NCI-H2227 treated with DMSO at 0.1 percent for 48 hours (cell line): Measurements from ENCODE around the gene MAGEA11.
"Not testable (repeated sequence)": the region's sequence is repeated elsewhere in the genome, so short reads cannot be mapped to it uniquely, and the experiment has no call there.

ENCODE experiments used
- DNase-seq: peaks from one replicate; lab custom pipeline; 2025; lab: John Stamatoyannopoulos, UW

MAGEA11 gene, protein sequence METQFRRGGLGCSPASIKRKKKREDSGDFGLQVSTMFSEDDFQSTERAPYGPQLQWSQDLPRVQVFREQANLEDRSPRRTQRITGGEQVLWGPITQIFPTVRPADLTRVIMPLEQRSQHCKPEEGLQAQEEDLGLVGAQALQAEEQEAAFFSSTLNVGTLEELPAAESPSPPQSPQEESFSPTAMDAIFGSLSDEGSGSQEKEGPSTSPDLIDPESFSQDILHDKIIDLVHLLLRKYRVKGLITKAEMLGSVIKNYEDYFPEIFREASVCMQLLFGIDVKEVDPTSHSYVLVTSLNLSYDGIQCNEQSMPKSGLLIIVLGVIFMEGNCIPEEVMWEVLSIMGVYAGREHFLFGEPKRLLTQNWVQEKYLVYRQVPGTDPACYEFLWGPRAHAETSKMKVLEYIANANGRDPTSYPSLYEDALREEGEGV

DNA sequence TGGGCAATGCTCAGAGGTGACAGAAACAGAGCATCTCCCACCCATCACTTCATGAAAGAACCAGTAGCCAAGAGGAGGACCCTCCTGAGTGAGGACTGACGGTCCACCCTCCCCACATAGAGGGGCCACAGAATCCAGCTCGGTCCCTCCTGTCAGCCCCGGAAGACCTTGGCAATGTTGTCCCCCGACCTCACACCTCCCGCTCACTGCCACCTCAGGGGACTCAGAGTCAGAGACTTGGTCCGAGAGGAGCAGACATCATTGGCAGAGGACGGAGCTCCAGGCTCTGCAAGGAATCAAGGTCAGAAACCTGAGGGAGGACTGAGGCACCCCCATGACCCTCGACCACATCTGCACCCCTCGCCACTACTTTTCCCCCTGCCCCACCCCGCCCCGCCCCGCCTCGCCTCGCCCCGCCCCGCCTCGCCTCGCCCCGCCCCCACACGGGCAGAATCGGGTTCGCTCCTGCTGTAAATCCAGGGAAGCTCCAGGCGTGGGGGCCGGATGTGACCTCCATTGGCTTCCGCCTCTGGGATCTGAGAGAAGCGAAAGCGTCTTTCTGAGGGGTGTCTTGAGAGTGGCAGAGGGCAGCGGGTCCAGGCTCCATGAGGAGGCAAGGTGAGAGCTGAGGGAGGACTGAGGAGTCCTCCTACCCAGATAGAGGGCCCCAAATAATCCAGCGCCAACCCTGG, at the start of gene MAGEA11:
MAGEA11 (plus strand) TSS at position 516 of the 692 bp plus-strand sequence. CDS start 1,100 bp downstream, outside the sequence.
- DNase-seq = peak; percentile 1

DNA sequence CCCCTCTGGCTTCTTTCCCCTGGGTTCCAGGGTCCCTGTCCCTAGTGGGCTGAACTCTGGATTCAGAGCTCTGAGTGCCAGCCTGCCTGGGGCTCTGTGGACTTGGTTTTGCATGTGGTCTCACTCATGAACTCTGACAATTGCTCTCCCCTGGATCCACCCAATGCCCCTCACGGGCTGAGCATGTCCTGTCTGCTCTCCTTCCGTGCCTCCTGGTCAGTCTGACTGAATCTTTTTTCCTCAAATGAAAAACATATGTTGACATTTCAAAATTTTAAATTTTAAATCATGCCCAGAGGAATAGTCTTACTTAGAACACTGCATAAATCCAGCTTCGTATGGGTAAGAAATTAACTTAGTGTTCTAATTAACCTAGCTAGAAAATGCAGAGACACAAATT, 36.8 kb upstream of the MAGEA11 start:
- not testable (repeated sequence) for DNase-seq

DNA sequence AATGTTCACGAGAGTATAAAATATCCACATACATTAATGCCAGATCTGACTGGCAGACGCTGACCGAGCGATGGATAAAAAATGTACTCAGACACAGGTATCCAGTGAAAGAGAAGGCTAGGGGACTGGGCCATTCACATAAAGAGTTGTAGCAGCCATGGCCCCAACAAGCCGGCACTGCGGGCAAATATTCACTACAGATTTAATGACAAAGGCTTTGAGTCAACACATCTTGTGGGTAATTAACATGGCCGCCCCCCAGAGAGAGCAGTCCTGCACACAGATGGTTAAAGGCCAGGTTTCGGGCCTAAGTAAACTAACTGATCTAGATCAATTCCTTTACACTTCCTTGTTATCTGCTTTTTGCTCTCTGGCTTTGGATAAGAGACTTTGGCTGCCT, 36.3 kb upstream of the MAGEA11 start:
- not testable (repeated sequence) for DNase-seq

DNA sequence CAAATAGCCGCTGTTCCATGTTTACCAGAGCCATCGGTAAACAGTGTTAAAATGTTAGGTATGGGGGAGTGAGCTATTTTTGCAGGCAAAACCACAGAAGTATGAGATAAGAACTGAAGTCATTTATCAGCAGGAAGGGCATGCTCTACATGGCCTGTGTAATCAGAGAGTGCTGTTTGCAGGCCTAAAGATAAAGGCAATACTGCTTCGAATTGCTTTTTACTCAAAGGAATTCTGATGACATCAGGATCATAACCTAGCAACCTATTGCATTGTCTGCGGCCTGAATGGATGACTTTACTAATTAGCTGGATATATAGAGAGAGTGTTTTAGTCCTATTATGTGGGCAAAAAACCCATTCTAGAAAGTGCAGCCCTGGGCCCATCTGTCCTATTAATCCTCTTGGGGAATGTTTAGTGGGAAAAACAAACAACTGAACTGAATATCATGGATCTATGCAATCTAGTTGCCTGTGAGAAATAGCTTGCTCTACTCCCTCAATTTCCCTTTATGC, 32.6 kb upstream of the MAGEA11 start:
- not testable (repeated sequence) for DNase-seq

- DNase-seq = no peak
These were observed 30.7 kb upstream of the MAGEA11 start for GRCh38 chrX:149681182-149681581.

DNA sequence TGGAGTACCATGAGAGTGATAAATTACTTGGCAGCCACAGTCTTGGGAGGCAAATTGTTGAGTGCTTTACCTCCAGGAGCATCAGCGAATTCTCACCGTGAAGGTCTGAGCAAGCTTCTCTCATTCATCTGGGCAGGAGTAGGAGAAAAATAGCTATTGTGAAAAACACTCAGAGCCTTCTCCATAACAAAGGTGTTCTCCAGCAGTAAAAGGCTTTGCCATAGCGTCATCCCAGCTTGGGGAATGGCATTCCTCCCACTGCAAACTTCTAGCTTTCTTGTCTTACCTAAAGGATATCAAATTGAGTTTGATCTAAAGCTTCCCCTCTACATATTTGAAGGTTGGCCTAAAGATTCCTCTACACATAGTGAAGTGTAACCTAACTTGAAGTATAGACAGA, 29.8 kb upstream of the MAGEA11 start:
- no peak for DNase-seq

DNA sequence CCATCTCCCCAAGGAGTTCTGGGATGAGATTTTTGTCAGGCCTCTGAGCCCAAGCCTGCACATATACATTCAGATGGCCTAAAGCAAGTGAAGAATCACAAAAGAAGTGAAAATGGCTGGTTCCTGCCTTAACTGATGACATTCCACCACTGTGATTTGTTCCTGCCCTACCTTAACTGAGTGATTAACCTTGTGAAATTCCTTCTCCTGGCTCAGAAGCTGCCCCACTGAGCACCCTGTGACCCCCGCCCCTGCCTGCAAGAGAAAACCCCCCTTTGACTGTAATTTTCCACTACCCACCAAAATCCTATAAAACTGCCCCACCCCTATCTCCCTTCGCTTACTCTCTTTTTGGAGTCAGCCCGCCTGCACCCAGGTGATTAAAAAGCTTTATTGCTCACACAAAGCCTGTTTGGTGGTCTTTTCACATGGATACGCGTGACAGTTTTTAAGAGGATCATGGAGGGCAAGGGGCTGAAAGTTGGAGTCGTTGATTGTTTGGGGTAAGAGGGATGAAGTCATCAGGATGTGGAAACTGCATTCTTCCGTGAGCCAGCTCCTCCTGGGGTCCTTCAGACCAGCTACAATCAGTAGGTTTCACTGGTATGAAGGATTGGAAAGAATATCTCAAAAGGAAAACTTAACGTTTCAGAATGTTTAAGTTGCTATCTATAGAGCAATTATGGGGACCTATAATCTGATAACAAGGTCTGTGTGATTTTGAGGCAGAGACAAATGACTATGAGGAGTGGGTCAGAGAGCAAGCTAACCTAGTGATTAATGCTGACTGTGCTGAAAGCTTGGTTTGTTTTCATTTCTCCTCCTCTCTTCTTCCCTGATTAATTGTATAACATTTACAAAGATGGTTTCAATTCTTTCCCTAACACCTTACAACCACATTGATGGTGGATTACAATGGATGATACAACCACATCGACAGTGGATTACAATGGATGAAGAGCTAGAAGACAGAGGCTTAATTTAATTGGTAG, 28.6 kb upstream of the MAGEA11 start:
- no peak for DNase-seq

GRCh38 chrX:149683966-149684730, 27.7 kb upstream of the MAGEA11 start:
- DNase-seq = no peak

GRCh38 chrX:149687991-149688390, 23.9 kb upstream of the MAGEA11 start:
- DNase-seq = no peak

DNA sequence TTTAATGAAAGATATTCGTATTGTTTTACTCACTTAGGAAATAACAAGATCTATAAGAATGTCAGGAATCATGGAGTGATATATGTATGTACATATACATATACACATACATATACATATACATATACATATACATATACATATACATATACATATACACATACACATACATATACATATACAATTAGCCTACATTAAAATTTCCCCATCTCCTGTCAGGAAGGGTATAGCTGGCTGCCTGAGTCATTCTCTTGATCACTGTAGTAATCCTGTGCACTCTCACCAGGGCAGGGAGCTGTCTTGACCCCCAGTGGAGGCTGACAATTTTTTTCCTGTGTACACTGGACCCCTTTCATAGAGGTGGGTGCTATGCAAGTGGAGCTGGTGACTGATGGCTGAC, 23.3 kb upstream of the MAGEA11 start:
- DNase-seq = no peak

GRCh38 chrX:149691794-149692193, 20.1 kb upstream of the MAGEA11 start:
- no peak for DNase-seq

GRCh38 chrX:149692686-149693272, 19.1 kb upstream of the MAGEA11 start:
- DNase-seq = not testable (repeated sequence)

- DNase-seq = no peak
These were observed 12.1 kb upstream of the MAGEA11 start for GRCh38 chrX:149699761-149700160.

DNA sequence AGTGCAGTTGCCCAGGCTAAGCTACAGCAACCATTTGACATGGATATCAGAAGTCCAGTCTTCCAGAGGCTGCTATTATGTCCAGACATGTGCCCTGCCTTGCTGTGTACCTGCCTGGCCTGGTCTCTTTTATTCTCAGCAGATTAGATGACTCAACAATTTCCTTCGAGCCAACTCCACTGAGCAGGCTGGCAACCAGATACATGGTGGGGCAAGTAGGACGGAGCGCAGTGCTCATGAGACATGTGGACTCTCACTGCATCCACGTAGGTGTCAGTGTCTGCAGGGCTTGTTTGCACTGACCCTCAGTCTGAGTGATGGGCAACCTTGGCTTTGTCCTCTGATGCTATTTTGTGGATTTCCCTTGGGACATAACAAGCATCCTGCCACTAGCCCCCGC, 7.2 kb upstream of the MAGEA11 start:
- no peak for DNase-seq

DNA sequence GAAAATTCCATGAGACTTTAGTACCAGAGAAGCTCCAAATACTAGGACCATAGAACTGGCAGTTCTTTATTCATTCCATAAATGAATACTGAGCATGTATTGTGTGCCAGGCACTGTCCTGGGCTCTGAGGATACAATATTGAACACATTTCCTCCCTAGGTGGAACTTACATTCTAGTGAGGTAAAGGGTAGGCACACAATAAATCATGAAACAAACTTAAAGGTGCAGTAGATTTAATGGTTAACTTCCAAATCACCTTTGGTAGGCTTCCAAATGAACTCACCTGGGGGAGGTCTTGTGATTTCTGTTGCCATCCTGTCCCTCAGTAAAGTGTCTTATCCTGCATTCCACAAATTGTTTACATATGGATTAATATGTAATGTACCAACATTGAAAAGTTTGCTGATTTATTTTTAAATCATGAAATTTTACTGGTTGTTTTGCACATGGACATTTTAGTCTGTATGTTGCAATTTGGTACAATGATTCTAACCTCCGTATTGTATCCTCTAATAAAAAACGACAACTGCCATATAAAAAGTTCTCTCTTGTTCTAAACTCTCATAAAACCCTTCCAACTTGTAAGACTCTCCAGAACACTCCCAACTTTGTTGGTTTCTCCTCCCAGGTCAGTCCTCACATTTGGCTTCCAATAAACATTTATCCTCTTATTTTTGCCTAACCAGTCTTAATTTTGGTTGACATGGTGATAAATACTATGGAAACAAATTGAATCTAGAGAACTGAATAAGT, 4.5 kb upstream of the MAGEA11 start:
- no peak for DNase-seq

GRCh38 chrX:149712831-149713230, 971 bp downstream of the MAGEA11 start:
- no peak for DNase-seq

DNA sequence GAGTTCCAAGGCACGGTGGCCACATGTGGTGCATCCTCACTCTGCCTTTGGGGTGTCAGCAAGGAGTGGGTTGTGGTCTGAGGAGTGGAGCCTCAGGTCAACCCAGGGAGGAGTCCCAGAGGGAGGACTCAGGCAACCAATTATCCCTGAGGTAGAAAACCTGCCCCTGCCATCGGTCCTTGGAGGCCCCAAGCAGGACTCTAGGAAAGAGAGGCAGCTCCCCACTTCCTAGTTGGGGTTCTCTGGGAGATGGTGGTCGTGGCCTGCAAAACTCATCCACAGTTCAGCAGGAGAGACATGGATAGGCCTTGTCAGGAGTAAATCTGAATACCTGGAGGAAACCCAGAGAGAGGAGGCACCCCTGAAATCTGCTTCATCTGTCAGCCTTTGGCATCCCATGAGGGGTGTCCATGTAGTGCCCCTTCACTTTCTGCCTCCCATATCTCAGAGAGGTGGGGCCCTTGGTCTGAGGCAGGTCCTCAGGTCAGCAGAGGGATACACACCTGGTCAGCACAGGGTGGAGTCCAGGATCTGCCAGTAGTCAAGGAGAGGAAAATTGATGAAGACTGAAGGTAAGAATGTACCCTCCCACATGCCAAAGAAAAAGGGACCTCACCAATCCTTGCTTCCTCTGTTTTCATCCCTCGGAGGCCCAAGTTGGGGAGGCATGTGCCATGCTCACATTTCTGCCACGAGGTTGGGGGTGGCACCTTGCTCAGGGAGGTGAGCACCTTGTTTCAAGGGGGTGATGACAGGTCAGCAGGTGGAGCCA, 1.6 kb downstream of the MAGEA11 start:
- no peak for DNase-seq

DNA sequence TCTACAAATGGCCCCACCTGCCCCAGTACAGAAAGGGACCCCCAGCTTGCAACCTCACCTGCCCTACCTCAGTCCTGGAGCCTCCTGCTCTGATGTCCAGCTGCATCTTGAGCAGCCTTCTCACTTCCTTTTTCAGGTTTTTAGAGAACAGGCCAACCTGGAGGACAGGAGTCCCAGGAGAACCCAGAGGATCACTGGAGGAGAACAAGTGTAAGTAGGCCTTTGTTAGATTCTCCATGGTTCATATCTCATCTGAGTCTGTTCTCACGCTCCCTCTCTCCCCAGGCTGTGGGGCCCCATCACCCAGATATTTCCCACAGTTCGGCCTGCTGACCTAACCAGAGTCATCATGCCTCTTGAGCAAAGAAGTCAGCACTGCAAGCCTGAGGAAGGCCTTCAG, 3.6 kb downstream of the MAGEA11 start:
- DNase-seq = no peak

DNA sequence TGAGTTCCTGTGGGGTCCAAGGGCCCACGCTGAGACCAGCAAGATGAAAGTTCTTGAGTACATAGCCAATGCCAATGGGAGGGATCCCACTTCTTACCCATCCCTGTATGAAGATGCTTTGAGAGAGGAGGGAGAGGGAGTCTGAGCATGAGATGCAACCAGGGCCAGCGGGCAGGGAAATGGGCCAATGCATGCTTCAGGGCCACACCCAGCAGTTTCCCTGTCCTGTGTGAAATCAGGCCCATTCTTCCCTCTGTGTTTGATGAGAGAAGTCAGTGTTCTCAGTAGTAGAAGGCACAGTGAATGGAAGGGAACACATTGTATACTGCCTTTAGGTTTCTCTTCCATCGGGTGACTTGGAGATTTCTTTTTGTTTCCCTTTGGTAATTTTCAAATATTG, 4.8 kb downstream of the MAGEA11 start:
- DNase-seq = no peak
